Panc1 (cell line): ENCODE data around the gene VPS26A. TPM values are rescaled to one million over a fixed set of nuclear protein-coding genes. Genes with fewer than 3 reads are reported as not detected.

Experiments used
- ATAC-seq: fragments of 200-7000 bp; cut with Tn5 transposase; 2 replicates; pipeline ENCODE4 v1.9.1; 2020; ENCODE audit warnings: mild to moderate bottlenecking, moderate library complexity
- BruUV-seq: library from RNA; stranded (reverse); fragments of 400-500 nt; replicated peaks from 2 replicates; lab custom pipeline; 2021; lab: Mats Ljungman, UMichigan
- CTCF ChIA-PET: fragments of 300-600 bp; sonication (Branson Sonifier 250); formaldehyde crosslinking; loops from one replicate; lab custom pipeline; 2022; ENCODE audit warnings: antibody characterized with exemption; lab: Charles Lee
- POLR2A ChIA-PET: fragments of 300-600 bp; sonication (Branson Sonifier 250); formaldehyde crosslinking; loops from one replicate; lab custom pipeline; 2022; ENCODE audit warnings: antibody characterized with exemption; lab: Charles Lee
- DNase-seq: peaks from one replicate; pipeline ENCODE4 v3.0.0-alpha.2; 2010; ENCODE audit warnings: low read depth, low spot score
- H3K27ac ChIP-seq: 2 replicates; pipeline ENCODE4 v1.5.1; 2011; ENCODE audit warnings: mild to moderate bottlenecking, low read length, inconsistent platforms
- H3K27me3 ChIP-seq: fragments of 200-500 bp; sonication (Bioruptor generic); 2 replicates; pipeline ENCODE4 v1.6.0; 2014; ENCODE audit warnings: low read length, inconsistent platforms; ENCODE audit not compliant: control insufficient read depth, insufficient read depth
- H3K36me3 ChIP-seq: fragments of 200-500 bp; sonication (Bioruptor generic); 2 replicates; pipeline ENCODE4 v1.5.1; 2014; ENCODE audit warnings: inconsistent platforms, mild to moderate bottlenecking, low read length, moderate library complexity; ENCODE audit not compliant: control insufficient read depth, insufficient read depth
- H3K4me1 ChIP-seq: 2 replicates; pipeline ENCODE4 v1.5.1; 2011; ENCODE audit warnings: inconsistent platforms, mild to moderate bottlenecking, low read length, moderate library complexity; ENCODE audit not compliant: control insufficient read depth, insufficient read depth
- H3K4me3 ChIP-seq, 2 experiments: 2 replicates each; pipeline ENCODE4 v1.5.1; 2011 to 2012; ENCODE audit warnings: low read depth in 2 of 2, low read length in 2 of 2, mild to moderate bottlenecking in 2 of 2, inconsistent platforms in 1 of 2, moderate library complexity in 1 of 2
- H3K9me3 ChIP-seq: fragments of 200-500 bp; sonication (Bioruptor generic); 2 replicates; pipeline ENCODE4 v1.5.1; 2014; ENCODE audit warnings: low read depth, mild to moderate bottlenecking, inconsistent platforms, low read length, moderate library complexity; ENCODE audit not compliant: control insufficient read depth, insufficient read depth
- POLR2AphosphoS5 ChIP-seq: IDR thresholded peaks from 2 replicates; pipeline ENCODE4 v1.6.1; 2012; ENCODE audit warnings: mild to moderate bottlenecking, low read depth, low read length, moderate library complexity
- SIN3A ChIP-seq: IDR thresholded peaks from 2 replicates; pipeline ENCODE4 v1.6.1; 2012; ENCODE audit warnings: low read depth, mild to moderate bottlenecking, low read length, moderate library complexity, borderline replicate concordance; ENCODE audit not compliant: insufficient read depth
- TCF7L2 ChIP-seq: IDR thresholded peaks from 2 replicates; pipeline ENCODE4 v1.6.1; 2011; ENCODE audit warnings: mild to moderate bottlenecking, low read depth, low read length, inconsistent platforms
- in situ Hi-C: cut with HindIII; loops from 2 replicates; pipeline ENCODE4 v1.10.0; 2016; ENCODE audit warnings: low sequenced_read_pairs, low pct_unique_long_range_greater_than_20kb
- intact Hi-C: fragments of 100-400 bp; cut with micrococcal nuclease; formaldehyde crosslinking; loops from one replicate; pipeline ENCODE4 v1.10.0; 2022; ENCODE audit not compliant: unreplicated experiment
- total RNA-seq: library from RNA; stranded (reverse); gene quantifications from one replicate; pipeline ENCODE4 v1.2.1, GENCODE V29; 2021; ENCODE audit not compliant: unreplicated experiment
- TF ChIP-seq, protein P1 (sequence below): fragments of 450-650 bp; IDR thresholded peaks from 2 replicates; pipeline ENCODE4 v1.5.1; 2017; ENCODE audit warnings: mild to moderate bottlenecking
- TF ChIP-seq, protein P2 (sequence below), 2 experiments: IDR thresholded peaks; 2 replicates each; pipeline ENCODE4 v1.6.1; 2011 to 2012; ENCODE audit warnings: low read depth in 2 of 2, control low read depth in 1 of 2, low read length in 1 of 2, mild to moderate bottlenecking in 1 of 2, moderate library complexity in 1 of 2; ENCODE audit not compliant: insufficient read depth in 1 of 2

VPS26A gene
- total RNA-seq, 1 experiment from 2014 or later, result 88.9 TPM

DNA sequence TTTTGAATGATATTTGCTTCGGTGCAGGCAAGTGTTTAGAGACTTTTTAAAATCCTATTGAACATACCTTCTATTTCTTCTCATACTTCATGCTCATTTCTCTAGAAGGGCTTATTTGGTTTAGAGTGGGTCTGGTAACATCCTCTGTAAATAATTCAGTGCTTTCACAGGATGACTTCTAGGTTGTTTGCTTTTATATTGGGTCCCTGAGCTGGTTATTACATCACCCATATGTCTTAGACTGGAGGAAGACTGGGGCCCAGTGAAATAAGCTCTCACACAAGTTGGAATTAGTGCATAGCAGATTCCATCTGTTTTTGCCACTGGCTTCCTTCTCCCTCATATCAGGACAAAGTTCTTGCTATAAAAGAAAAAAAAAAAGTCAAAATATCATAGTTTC lies 62.5 kb downstream of the VPS26A start:
- no peak overlapping the region for H3K27ac ChIP-seq
- H3K4me3 ChIP-seq, result no peak overlapping the region
- no TSS peak for BruUV-seq
- POLR2A ChIA-PET, result interaction anchor here (0.6 kb wide), 1 partner anchor 92 kb away, joined by 8 read pairs; no protein-coding TSS in a partner anchor
- peaks cover 1% of the 10 kb centered on the region; the same call in 1 of the 2 replicates for H3K4me1 ChIP-seq
- intact Hi-C loops (no loop called here), in situ Hi-C loops (no loop called here)
- CTCF ChIA-PET, result no interaction called here
- DNase-seq, result no peak
- H3K36me3 ChIP-seq, result peaks cover 22% of the 10 kb centered on the region
- no peak for ATAC-seq
- H3K9me3 ChIP-seq, result no peaks in the 10 kb centered on the region
- no peaks in the 10 kb centered on the region for H3K27me3 ChIP-seq
- TF ChIP-seq POLR2AphosphoS5 (no peak), SIN3A (no peak), TCF7L2 (no peak)
- TF ChIP-seq, protein P1, sequence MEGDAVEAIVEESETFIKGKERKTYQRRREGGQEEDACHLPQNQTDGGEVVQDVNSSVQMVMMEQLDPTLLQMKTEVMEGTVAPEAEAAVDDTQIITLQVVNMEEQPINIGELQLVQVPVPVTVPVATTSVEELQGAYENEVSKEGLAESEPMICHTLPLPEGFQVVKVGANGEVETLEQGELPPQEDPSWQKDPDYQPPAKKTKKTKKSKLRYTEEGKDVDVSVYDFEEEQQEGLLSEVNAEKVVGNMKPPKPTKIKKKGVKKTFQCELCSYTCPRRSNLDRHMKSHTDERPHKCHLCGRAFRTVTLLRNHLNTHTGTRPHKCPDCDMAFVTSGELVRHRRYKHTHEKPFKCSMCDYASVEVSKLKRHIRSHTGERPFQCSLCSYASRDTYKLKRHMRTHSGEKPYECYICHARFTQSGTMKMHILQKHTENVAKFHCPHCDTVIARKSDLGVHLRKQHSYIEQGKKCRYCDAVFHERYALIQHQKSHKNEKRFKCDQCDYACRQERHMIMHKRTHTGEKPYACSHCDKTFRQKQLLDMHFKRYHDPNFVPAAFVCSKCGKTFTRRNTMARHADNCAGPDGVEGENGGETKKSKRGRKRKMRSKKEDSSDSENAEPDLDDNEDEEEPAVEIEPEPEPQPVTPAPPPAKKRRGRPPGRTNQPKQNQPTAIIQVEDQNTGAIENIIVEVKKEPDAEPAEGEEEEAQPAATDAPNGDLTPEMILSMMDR, result no peak
- TF ChIP-seq, protein P2, sequence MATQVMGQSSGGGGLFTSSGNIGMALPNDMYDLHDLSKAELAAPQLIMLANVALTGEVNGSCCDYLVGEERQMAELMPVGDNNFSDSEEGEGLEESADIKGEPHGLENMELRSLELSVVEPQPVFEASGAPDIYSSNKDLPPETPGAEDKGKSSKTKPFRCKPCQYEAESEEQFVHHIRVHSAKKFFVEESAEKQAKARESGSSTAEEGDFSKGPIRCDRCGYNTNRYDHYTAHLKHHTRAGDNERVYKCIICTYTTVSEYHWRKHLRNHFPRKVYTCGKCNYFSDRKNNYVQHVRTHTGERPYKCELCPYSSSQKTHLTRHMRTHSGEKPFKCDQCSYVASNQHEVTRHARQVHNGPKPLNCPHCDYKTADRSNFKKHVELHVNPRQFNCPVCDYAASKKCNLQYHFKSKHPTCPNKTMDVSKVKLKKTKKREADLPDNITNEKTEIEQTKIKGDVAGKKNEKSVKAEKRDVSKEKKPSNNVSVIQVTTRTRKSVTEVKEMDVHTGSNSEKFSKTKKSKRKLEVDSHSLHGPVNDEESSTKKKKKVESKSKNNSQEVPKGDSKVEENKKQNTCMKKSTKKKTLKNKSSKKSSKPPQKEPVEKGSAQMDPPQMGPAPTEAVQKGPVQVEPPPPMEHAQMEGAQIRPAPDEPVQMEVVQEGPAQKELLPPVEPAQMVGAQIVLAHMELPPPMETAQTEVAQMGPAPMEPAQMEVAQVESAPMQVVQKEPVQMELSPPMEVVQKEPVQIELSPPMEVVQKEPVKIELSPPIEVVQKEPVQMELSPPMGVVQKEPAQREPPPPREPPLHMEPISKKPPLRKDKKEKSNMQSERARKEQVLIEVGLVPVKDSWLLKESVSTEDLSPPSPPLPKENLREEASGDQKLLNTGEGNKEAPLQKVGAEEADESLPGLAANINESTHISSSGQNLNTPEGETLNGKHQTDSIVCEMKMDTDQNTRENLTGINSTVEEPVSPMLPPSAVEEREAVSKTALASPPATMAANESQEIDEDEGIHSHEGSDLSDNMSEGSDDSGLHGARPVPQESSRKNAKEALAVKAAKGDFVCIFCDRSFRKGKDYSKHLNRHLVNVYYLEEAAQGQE (IDR thresholded peaks at IDR 0.05; ENCODE audit: insufficient read depth in 1 of 2, low read depth in 2 of 2, low read length in 1 of 2), result no peak

DNA sequence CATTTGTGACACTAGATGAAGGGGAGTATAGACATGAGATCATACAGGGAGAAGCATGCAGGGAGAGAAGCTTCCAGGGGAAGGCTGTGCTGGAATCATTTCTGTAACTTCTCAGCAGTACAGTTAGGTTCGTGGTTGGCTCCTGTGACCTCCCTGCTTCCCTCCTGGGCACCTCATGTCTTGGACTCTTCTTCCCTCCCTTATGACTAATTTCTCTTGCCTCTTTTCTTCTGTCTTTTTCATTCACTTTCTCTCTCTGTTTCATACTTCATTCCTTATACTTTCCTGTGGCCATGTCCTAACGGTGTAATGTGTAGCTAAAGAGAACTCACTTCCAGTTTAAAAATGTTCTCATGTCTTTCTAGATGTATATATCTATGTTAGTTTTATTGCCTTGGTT lies 77.1 kb downstream of the VPS26A start:
- POLR2A ChIA-PET, result no interaction called here
- DNase-seq (no peak), ATAC-seq (no peak)
- BruUV-seq, result no TSS peak
- Histone ChIP-seq H3K4me3 (no peak overlapping the region), H3K27ac (no peak overlapping the region), H3K27me3 (no peaks in the 10 kb centered on the region), H3K4me1 (no peaks in the 10 kb centered on the region), H3K9me3 (no peaks in the 10 kb centered on the region), H3K36me3 (peaks cover 20% of the 10 kb centered on the region)
- intact Hi-C loops, result no loop called here
- no peak for TF ChIP-seq TCF7L2
- in situ Hi-C loops, result no loop called here
- CTCF ChIA-PET, result no interaction called here

DNA sequence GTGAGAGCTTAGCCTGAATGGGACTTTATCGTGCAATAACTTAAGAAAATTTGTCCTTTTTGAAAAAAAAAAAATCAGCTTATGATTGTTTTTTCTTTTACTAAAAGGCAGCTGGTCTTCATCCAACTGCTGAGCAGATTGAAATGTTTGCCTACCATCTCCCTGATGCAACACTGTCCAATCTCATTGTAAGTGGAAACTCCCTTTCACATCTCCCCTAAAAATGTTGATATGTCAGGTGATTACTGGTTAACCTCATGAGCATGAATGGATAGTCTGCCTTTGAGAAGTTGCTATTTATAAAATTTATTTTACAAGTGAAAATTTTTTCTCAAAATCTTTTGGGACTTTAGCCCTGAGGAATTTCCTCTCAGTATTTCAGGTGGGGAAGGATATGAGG lies 78.4 kb downstream of the VPS26A start:
- no peak overlapping the region for H3K4me3 ChIP-seq
- TF ChIP-seq TCF7L2 (no peak), POLR2AphosphoS5 (no peak), SIN3A (no peak)
- TF ChIP-seq, protein P1, result no peak
- TF ChIP-seq, protein P2 (IDR thresholded peaks at IDR 0.05; ENCODE audit: insufficient read depth in 1 of 2, low read depth in 2 of 2, low read length in 1 of 2), result no peak
- H3K9me3 ChIP-seq, result no peaks in the 10 kb centered on the region
- BruUV-seq, result no TSS peak
- peaks cover 15% of the 10 kb centered on the region for H3K36me3 ChIP-seq
- intact Hi-C loops (no loop called here), in situ Hi-C loops (no loop called here)
- CTCF ChIA-PET, result no interaction called here
- no peak for DNase-seq
- no peaks in the 10 kb centered on the region for H3K27me3 ChIP-seq
- H3K27ac ChIP-seq, result no peak overlapping the region
- no peak for ATAC-seq
- POLR2A ChIA-PET, result interaction anchor here (0.7 kb wide), 1 partner anchor 19 kb away, joined by 5 read pairs; no protein-coding TSS in a partner anchor
- H3K4me1 ChIP-seq, result no peaks in the 10 kb centered on the region
